Smooth muscle cell of bladder (primary cell): ENCODE measurements around the gene GADD45GIP1. TPM values are rescaled to one million over a fixed set of nuclear protein-coding genes. Genes with fewer than 3 reads are reported as not detected.

Source experiments
- total RNA-seq: library from RNA; depleted of rRNA; stranded (reverse); fragments of >200 nt; gene quantifications from 2 replicates; pipeline ENCODE4 v1.2.3, GENCODE V29; 2014

The GADD45GIP1 gene
- total RNA-seq, result 25.8 and 30.0 TPM in 2 replicates

GRCh38 chr19:12956446-12957388 lies at the start of gene GADD45GIP1:
Gene GADD45GIP1 (minus strand): TSS chr19:12957223. CDS start chr19:12957212, 11 bp downstream.

GRCh38 chr19:12994701-12995595 lies 37.9 kb upstream of the GADD45GIP1 start, which contains the start of gene NFIX:
Gene NFIX (plus strand): TSS chr19:12995475. CDS start chr19:12995838, 363 bp downstream.

GRCh38 chr19:12969292-12969988 lies 12.4 kb upstream of the GADD45GIP1 start, which contains the start of gene DAND5:
Gene DAND5 (plus strand): TSS chr19:12969576. CDS start chr19:12969661, 85 bp downstream.

GRCh38 chr19:12945479-12946091 lies 11.4 kb downstream of the GADD45GIP1 start, which contains the start of gene RAD23A:
Gene RAD23A (plus strand): TSS chr19:12945862. CDS start chr19:12945949, 87 bp downstream.

GRCh38 chr19:12937927-12938778 lies 18.9 kb downstream of the GADD45GIP1 start, which contains the start of gene CALR:
Gene CALR (plus strand): TSS chr19:12938609. CDS start chr19:12938680, 71 bp downstream.

GRCh38 chr19:12933287-12934072 lies 23.5 kb downstream of the GADD45GIP1 start, which contains the start of gene FARSA:
Gene FARSA (minus strand): TSS chr19:12933711. CDS start chr19:12933696, 15 bp downstream.

Other genes with a start within 250 kb of the GADD45GIP1 start
- 19.8 and 27.3 TPM in 2 replicates for gene TNPO2, start 233.3 kb downstream of the GADD45GIP1 start, total RNA-seq
- 140 and 192 TPM in 2 replicates for gene TRIR, start 222.5 kb downstream of the GADD45GIP1 start, total RNA-seq
- gene GET3, start 219.7 kb downstream of the GADD45GIP1 start, total RNA-seq, result 101 and 118 TPM in 2 replicates
- not detected in 2 replicates for gene BEST2, start 205.4 kb downstream of the GADD45GIP1 start, total RNA-seq
- 15.8 and 21.2 TPM in 2 replicates for gene HOOK2, start 181.7 kb downstream of the GADD45GIP1 start, total RNA-seq
- 61.4 and 83.8 TPM in 2 replicates for gene JUNB, start 165.7 kb downstream of the GADD45GIP1 start, total RNA-seq
- gene PRDX2, start 155.4 kb downstream of the GADD45GIP1 start, total RNA-seq, result 244 and 259 TPM in 2 replicates
- 0.46 TPM in 1 of 2 replicates, not detected in the other for gene THSD8, start 155.2 kb downstream of the GADD45GIP1 start, total RNA-seq
- 6.5 and 7.3 TPM in 2 replicates for gene RNASEH2A, start 150.6 kb downstream of the GADD45GIP1 start, total RNA-seq
- gene RTBDN, start 122.6 kb downstream of the GADD45GIP1 start, total RNA-seq, result not detected in 2 replicates
- gene MAST1, start 118.7 kb downstream of the GADD45GIP1 start, total RNA-seq, result 0.18 and 0.28 TPM in 2 replicates
- gene DNASE2, start 75.8 kb downstream of the GADD45GIP1 start, total RNA-seq, result 30.4 and 35.7 TPM in 2 replicates
- gene KLF1, start 70.0 kb downstream of the GADD45GIP1 start, total RNA-seq, result 0.09 TPM in 1 of 2 replicates, not detected in the other
- 15.4 and 17.2 TPM in 2 replicates for gene GCDH, start 66.1 kb downstream of the GADD45GIP1 start, total RNA-seq
- gene SYCE2, start 37.9 kb downstream of the GADD45GIP1 start, total RNA-seq, result 0.14 TPM in 1 of 2 replicates, not detected in the other
- gene FARSA, start 23.5 kb downstream of the GADD45GIP1 start, total RNA-seq, result 42.1 and 52.3 TPM in 2 replicates
- gene CALR, start 18.6 kb downstream of the GADD45GIP1 start, total RNA-seq, result 2,199 and 2,490 TPM in 2 replicates
- gene RAD23A, start 11.4 kb downstream of the GADD45GIP1 start, total RNA-seq, result 43.9 and 64.8 TPM in 2 replicates
- gene DAND5, start 12.4 kb upstream of the GADD45GIP1 start, total RNA-seq, result not detected in 2 replicates
- 36.8 and 44.9 TPM in 2 replicates for gene NFIX, start 38.3 kb upstream of the GADD45GIP1 start, total RNA-seq
- gene LYL1, start 145.6 kb upstream of the GADD45GIP1 start, total RNA-seq, result 1.2 and 1.4 TPM in 2 replicates
- gene TRMT1, start 159.5 kb upstream of the GADD45GIP1 start, total RNA-seq, result 21.9 and 28.4 TPM in 2 replicates
- 27.7 and 38.6 TPM in 2 replicates for gene NACC1, start 161.0 kb upstream of the GADD45GIP1 start, total RNA-seq
- 67.1 and 81.0 TPM in 2 replicates for gene STX10, start 193.2 kb upstream of the GADD45GIP1 start, total RNA-seq
- gene IER2, start 193.2 kb upstream of the GADD45GIP1 start, total RNA-seq, result 6.5 and 11.2 TPM in 2 replicates